Putamen (tissue), 1 donor: ENCODE measurements around the gene CCDC85B.
A peak's percentile ranks its signal among the peaks of the same experiment; 100 is the strongest.

ENCODE experiments used
- DNase-seq: peaks from one replicate; pipeline ENCODE4 v3.0.0-alpha.2; 2016; ENCODE audit warnings: low spot score

Gene CCDC85B

DNA sequence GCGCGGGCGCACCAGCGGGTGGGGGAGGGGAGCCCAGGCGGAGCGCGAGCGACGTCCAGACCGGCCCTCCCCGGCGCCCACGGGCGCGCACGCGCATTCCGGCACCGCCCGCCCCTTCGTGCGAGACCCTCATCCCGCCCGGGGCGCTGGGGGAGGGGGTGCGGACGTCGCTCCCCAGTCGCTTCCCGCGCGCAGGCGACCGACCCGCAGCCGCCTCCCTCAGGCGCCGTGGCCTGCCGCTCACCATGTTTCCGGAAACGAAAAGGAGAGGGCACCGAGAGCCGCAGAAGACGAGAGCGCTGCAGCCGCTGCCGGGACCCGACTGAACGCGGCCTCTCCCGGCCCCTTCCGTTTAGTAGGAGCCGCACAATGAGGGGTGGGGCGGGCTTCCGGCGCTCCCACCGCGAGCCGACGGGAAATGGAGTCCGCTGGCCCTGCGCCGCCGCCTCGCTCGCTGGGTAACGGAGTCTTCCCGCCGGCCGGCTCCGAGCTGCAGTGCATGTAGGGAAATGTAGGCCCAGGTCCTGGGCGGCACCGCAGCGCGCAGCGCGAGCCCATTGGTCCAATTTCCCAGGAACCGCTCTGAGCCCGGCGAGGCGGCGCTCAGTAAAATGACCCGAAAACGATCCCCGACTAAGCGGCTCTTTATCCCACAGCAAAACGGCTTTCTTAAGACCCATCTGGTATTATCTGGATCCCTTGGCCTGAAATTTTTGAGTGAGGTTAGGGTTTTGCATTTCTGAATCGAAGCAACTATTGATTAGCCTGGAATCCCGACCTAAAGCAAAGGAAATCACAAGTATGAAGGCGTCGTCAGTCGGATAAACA lies 32.4 kb upstream of the CCDC85B start, which contains the start of gene CFL1:
CFL1 (minus strand) TSS at position 328 of the 828 bp plus-strand sequence; CDS start at position 247, 81 bp downstream.
- DNase-seq: peak; percentile 97

DNA sequence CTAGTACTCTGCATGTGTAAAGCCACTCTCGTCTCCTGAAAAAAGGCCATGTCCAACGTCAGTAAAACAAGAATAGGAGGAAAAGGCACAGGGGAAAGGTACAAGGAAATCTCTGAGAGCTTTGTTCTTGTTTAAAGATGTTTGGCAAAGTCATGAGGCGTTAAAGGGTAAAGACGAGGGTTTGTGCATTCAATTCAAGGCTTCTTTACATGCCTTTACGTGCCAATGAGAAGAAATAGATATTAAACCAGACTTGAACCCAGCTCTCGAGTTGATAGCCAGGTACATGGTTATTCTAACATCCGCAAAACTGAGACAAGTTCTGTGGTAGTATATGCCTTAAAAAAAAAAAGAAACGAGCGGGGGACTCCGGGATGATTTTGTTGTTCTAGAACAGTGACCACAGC lies 31.8 kb upstream of the CCDC85B start:
- no peak for DNase-seq

DNA sequence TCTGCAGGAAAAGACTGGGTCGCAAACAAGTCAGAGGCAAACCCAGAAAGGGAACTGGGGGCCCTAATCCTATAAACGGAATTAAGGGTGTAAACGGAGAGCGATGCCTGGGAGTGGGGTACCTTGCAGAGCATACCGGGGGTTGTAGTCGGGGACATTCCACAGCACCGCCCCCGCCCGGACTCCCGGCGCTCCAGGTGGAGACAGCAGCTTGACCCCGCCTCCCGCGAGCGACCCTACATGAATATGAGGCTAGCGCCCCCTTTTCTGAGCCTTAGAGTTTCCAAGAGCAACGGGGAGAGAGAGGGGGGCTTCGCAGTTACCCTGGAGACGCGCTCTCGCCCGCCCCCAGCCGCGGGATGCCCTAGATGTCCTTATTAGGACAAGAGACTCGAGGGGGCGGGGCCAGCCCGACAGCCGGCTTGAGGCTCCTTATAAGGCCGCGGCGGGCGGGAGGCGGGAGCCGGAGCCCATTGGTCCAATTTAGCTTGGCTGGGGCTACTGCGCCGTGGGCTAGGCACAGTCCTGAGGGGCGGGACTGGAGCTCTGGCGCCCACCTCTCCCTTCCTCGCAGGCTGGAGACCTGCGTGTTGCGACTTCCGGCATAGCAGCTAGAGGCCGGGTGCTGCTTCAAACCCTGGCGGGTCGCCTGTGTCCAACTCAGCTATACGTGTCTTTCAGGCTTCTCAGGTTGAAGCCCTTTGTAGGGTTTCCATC lies 31.2 kb upstream of the CCDC85B start:
- DNase-seq: peak; percentile 96

DNA sequence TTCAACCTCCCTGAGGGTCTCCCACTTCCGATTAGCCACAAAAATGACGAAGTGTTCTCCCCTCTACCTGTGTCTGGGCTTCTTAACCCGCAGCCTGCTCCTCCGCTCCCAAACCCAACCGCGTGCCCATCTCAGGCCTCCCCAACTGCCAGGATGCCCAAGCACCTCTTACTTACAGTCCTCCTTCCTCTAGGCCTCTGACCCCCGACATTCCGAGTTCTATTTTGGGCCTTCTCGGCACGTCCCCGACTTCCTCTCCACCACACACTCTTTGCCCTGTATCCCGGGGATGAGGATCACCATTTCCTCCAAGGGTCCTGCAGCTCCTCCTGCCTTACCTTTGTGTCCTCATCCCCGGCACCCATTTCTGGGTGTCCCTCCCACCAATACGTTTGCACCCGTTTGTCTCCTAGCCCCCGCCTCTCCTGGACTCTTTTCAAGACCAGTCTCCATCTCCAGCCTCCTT lies 30.6 kb upstream of the CCDC85B start:
- DNase-seq: no peak

DNA sequence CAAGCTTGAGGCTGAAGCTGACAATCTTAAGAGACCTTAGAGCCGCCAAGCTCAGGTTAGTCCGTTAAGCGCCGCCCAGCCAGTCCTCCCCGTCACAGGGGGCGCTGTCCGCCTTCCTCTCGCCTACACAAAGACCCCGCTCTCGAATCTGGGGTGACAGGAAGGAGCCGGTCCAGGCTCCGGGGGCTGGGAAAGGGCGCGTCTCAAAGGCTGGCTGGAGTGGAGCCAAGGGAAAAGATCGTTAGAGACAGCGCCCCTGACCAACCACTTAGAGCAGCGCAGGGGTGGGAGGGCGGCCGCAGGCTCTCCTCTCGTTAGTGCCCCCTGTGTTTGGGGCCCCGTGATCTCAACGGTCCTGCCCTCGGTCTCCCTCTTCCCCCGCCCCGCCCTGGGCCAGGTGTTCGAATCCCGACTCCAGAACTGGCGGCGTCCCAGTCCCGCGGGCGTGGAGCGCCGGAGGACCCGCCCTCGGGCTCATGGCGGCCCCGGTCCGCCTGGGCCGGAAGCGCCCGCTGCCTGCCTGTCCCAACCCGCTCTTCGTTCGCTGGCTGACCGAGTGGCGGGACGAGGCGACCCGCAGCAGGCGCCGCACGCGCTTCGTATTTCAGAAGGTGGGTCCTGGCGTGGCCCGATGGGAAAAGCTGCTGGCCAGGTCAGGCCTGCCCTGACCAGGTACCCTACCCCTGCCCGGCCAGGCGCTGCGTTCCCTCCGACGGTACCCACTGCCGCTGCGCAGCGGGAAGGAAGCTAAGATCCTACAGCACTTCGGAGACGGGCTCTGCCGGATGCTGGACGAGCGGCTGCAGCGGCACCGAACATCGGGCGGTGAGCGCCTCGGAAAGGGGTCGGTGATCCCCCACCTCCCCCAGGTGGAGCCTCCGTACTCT lies 30.0 kb upstream of the CCDC85B start, which contains the start of gene MUS81:
MUS81 (plus strand) TSS at position 156 of the 887 bp plus-strand sequence; CDS start at position 477, 321 bp downstream.
- DNase-seq: peak; percentile 92

DNA sequence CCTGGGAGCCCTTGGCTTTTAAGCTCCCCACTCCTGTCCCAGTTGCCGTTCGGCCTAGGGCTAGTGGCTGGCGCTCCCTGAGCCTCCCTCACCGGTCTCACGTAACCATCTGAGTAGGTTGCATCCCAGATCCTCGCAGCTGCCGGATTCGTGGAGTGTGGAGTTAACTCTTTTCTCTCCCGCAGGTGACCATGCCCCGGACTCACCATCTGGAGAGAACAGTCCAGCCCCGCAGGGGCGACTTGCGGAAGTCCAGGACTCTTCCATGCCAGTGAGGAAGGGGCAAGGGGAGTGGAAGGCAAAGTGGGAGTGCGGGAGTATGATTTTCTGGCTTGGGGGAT lies 29.3 kb upstream of the CCDC85B start:
- DNase-seq: no peak

DNA sequence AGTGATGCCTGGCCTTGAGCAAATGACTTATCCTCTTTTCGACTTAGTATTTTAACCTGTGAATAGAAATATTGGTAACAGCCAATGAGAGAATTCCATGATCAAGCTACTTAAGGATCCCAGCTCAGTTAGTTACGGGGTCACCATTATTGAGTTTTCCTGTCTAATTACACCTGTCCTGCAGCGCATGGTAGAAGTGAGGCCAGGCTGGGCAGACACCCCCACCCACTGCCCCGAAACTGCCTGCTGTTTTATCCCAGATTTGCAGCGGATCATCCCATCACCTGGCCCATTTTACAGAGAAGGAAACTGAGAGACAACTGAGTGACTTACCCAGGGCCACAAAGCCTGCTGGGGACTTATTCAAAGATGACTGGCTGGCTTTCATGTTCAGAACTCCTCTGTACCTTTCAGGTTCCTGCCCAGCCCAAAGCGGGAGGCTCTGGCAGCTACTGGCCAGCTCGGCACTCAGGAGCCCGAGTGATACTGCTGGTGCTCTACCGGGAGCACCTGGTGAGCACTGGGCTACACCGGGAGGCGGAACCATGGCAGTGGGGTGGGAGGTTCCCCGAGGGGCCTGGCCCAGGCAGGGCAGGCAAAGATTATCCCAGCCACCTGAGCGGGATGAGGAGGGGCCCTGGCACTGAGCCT lies 28.8 kb upstream of the CCDC85B start:
- no peak for DNase-seq

DNA sequence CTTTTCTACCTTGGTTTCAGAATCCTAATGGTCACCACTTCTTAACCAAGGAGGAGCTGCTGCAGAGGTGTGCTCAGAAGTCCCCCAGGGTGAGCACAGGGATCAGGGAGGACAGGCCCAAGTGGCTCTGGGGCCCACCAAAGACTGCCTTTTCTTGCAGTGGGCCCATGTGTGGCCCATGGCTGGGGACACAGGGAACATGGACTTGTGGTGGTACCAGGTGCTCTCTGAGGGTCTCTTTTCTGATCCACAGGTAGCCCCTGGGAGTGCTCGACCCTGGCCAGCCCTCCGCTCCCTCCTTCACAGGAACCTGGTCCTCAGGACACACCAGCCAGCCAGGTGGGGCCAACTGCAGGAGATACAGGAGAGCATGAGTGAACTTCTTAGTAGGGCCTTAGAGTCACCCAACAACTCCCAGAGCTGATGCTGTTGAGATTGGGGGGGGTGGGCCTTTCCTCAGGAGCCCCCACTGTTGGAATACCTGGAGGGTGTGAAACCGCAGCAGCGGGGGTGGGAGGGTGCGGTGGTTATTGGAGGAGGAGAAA lies 28.2 kb upstream of the CCDC85B start:
- no peak for DNase-seq

DNA sequence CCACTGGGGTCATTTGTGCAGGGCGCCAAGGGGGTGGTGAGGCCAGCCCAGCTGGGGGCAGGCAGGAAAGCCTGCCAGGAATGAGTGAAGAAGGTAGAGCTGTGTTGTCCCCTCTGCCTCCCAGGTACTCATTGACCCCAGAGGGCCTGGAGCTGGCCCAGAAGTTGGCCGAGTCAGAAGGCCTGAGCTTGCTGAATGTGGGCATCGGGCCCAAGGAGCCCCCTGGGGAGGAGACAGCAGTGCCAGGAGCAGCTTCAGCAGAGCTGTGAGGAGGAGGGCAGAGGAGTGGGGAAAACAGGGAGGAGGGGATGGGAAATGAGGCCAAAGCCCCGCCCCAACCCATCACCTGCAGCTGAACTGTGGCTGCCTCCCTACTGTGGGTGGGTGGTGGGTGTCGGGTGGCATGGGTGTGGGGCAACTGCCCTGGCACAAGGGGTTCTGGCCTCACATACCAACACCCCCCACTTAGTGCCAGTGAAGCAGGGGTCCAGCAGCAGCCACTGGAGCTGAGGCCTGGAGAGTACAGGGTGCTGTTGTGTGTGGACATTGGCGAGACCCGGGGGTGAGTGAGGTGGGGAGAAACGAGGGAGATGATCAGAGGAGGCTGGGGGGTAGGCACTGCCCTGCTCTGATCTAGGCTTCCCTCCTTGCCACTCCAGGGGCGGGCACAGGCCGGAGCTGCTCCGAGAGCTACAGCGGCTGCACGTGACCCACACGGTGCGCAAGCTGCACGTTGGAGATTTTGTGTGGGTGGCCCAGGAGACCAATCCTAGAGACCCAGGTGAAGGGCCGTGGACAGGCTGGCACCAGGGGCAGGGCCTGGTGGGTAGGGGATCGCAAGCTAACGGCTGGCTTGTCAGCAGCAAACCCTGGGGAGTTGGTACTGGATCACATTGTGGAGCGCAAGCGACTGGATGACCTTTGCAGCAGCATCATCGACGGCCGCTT lies 27.3 kb upstream of the CCDC85B start:
- DNase-seq: no peak

DNA sequence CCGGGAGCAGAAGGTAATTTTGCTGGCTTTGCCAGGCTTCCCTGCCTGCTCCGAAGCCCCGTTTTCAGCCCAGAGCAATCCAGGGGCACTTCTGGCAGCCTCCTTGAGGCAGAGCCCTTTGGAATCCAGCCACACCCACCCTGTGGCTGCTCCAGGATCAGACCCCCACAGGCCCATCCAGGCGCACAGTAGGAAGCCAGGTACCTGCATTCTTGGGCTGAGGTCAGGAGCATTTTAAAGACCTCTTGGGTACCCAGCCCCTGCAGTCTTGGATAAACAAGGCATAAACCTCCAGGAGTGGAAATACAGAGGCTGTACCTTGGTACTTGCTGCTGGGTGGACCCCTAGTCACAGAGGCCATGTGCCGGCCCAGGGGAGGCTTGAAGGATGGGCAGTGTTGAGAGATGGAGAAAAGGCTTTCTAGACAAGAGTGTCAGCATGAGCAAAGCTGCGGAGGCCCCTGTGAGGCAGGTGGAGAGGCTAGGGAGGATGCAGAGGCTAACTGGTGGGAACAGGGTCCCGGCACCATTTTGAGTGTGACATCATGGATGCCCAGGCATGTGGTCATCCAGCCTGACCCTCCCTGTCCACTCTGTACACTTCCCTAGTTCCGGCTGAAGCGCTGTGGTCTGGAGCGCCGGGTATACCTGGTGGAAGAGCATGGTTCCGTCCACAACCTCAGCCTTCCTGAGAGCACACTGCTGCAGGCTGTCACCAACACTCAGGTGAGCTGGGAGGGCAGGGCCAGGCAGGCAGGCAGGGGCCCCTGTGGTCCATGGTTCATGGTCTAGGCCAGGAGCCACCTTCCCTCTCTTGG lies 26.4 kb upstream of the CCDC85B start:
- no peak for DNase-seq

DNA sequence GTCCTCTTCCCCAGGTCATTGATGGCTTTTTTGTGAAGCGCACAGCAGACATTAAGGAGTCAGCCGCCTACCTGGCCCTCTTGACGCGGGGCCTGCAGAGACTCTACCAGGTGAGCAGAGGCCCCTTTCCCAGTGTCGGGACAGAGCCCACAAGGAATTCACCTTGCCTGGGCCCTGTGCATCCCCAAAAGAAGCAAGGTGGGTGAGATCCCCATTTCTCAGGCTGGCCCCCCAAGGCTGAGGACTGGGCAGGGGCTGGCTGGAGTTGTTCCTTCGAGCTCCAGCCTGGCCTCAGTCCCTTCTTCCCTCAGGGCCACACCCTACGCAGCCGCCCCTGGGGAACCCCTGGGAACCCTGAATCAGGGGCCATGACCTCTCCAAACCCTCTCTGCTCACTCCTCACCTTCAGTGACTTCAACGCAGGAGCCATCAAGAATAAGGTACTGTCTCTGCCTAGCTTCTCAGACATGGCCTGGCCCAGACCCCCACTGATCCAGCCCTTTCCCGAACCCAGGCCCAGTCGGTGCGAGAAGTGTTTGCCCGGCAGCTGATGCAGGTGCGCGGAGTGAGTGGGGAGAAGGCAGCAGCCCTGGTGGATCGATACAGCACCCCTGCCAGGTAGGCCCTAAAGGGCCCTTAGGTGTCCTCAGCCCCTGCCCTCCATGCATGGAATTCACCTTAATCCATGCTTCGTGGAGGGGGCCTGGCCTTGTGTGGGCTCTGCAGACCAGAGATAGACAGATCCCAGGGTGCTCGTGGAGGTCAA lies 25.6 kb upstream of the CCDC85B start:
- DNase-seq: no peak

DNA sequence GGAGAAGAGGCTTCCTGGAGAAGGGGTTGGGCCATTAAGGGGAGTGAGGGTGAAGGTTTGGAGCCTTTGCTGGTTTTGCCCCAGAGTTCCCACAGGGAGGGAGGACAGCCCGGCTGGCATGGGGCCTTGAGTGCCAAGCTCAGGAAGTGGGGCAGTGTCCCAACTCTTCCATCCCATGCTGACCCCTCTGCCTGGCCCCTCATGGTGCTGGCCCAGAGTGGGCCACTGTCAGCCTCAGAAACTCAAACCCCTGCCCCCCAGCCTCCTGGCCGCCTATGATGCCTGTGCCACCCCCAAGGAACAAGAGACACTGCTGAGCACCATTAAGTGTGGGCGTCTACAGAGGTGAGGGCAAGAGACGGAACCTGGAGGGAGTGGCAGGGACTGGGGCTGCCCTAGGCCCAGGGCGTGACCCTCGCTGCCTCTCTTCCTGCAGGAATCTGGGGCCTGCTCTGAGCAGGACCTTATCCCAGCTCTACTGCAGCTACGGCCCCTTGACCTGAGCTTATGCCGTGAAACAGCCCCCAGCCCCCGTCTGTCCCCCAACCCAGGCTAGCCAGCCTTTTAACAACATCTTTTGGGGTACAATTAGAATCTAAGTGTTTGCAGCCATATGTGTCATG lies 24.8 kb upstream of the CCDC85B start:
- DNase-seq: no peak

DNA sequence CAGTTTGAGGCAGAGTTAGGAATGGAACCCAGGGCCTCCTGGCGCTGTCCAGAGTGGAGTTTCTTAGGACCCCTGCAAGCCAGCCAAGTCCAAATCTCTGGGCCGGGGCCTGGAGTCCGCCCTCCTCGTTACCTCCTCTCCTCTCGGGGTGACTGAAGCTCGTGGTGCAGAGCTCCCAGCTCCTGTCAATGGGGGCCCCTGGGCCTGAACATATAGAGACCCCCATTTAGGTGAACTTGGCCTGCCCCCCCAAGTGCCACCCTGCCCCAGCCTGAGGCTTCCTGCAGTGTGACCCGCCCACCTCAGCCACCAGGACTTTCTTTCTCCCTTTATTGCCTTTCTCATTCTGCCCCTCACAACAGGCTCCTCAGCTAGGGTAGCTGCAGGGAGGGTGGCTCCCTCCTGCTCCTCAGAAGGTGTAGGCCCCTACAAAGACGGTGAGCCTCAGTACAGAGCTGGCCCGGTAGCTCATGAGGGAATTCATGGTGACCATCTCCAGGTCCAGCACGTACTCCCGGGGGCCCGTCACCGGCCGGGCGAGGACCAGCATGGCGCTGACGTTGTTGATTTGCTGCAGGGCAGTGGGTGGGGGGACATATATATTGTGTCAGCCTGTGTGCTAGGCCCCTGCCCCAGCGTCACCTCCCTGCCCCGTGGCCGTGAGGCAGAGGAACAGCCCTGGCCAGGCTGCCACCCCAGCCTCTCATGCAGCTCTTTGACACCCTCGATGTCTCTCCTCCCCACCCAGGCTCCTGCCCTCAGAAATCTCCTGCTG lies 23.8 kb upstream of the CCDC85B start:
- DNase-seq: no peak

DNA sequence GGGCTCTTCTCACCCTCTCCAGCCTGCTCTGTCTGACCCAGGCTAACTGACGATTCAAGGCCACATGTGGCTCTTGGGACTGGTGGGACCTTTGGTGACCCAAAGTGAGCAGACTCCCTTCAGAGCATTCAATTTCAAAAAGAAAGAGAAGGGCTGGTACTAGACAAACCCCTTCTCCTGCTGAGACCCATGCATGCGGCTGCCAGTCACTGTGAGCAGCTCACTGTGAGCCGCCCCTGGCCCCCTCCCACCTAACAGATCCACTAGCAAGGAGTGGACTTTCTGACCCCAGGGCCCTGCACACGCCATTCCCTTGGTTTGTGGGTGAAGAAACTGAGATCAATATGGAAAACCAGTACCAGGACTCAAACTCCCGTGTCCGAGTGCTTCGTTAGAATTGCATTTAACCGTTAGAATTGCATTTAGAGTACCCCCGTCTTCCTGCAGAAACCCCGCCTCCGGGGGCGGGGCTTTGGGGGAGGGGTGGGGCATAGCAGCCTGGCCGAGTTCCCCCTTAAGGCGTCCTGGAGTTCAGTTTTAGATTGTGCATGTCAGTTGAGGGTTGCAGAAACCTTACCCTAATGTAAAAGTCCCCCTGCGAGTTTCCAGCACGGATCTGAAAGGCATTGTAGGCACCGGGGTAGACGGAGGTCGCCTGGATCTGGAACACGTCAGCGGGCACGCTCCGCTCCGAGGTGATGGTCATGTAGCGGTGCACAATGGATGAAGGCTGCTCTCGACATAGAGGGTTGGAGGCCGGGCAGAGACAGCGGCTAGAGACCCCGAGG lies 23.0 kb upstream of the CCDC85B start:
- DNase-seq: no peak

DNA sequence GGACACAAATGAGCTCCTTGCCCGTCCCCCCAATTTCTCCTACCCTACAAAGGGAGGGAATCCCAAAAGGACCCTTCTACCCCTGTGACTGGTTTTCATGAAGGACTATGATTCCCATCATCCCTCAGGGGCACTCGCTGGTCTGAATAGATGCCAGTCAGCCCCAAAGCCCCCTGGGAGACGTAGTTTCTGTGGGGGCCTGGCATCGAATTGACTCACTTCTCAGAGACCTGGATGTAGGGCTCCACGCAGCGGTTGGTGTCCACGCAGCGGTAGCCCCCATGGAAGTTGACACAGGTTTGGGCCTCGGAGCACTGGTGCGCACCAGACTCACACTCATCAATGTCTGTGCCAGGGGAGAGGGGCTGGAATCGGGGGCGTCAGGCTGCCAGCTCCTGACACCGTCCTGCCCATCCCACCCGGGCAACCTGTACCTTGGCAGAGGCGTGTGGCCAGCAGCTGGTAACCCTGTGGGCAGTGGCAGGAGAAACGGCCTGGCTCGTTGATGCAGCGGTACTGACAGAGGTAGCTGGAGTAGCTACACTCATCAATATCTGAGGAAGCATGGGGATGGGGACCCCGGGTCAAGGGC lies 22.3 kb upstream of the CCDC85B start:
- no peak for DNase-seq

DNA sequence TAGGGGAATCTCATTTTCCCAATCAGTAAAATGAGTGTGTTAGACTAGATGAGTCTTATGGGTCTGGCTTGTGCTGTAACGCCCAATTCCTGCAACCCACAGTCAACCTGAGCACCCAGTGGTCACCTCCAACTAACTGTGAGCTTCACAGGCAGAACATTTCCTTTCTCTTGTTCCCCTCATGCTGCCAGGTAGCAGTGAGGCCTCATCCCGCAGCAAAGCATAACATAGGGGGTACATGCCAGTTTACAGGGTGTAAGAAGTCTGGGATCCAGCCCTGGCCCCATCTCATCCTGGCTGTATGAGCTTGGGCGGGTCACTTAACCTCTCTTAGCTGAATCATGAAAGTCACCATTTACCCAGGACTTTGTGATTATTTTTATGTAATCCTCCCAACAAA lies 21.6 kb upstream of the CCDC85B start:
- DNase-seq: no peak
